Posterior cingulate gyrus (tissue), 11 donors: ENCODE data around the gene GRIK2.
"Not testable (repeated sequence)": the region's sequence is repeated elsewhere in the genome, so short reads cannot be mapped to it uniquely, and the experiment has no call there.

Experiments
- DNase-seq, 10 donors: peaks; one replicate each; pipeline versions ENCODE4 v3.0.0 to v3.0.0-alpha.2; 2020 to 2021; ENCODE audit warnings: mixed read lengths in 3 of 10
- intact Hi-C: fragments of 100-400 bp; cut with DNase I; formaldehyde crosslinking; loops from one replicate; pipeline ENCODE4 v1.15.1; 2023

Gene GRIK2

GRCh38 chr6:101393251-101393828 lies at the start of gene GRIK2:
Gene GRIK2, plus strand, starts transcription at chr6:101393708.
- peak in 9 of 10 donors; percentile 46 to 95 (median 70) for DNase-seq
- intact Hi-C loops: loop anchor here (10.0 kb wide), 1 partner anchor 279 kb away; no protein-coding TSS in a partner anchor

- intact Hi-C loops: no loop called here
- DNase-seq: no peak
These were observed 48.6 kb upstream of the GRIK2 start for GRCh38 chr6:101344885-101345284.

GRCh38 chr6:101348816-101349215 lies 44.7 kb upstream of the GRIK2 start:
- DNase-seq: peak in 4 of 10 donors; percentile 13 to 67 (median 64)
- intact Hi-C loops: no loop called here

- intact Hi-C loops: not testable (repeated sequence)
- DNase-seq: peak in 2 of 10 donors; percentile 54 to 60
These were observed 42.9 kb upstream of the GRIK2 start for GRCh38 chr6:101350631-101351030.

GRCh38 chr6:101351173-101351572 lies 42.3 kb upstream of the GRIK2 start:
- intact Hi-C loops: no loop called here
- DNase-seq: no peak

- no peak for DNase-seq
- intact Hi-C loops: no loop called here
These were observed 41.2 kb upstream of the GRIK2 start for GRCh38 chr6:101352316-101352715.

- intact Hi-C loops: no loop called here
- DNase-seq: no peak
These were observed 28.3 kb upstream of the GRIK2 start for GRCh38 chr6:101365181-101365580.

GRCh38 chr6:101379926-101380325 lies 13.6 kb upstream of the GRIK2 start:
- no peak for DNase-seq
- intact Hi-C loops: no loop called here

- no peak for DNase-seq
- intact Hi-C loops: no loop called here
These were observed 12.4 kb upstream of the GRIK2 start for GRCh38 chr6:101380897-101381630.

- DNase-seq, intact Hi-C loops: not testable (repeated sequence)
These were observed 9.8 kb upstream of the GRIK2 start for GRCh38 chr6:101383747-101384146.

GRCh38 chr6:101386982-101387381 lies 6.5 kb upstream of the GRIK2 start:
- DNase-seq: no peak
- intact Hi-C loops: no loop called here

- intact Hi-C loops: loop anchor here (10.0 kb wide), 1 partner anchor 277 kb away; no protein-coding TSS in a partner anchor
- DNase-seq: peak in 6 of 10 donors; percentile 12 to 82 (median 48)
These were observed 1.5 kb upstream of the GRIK2 start for GRCh38 chr6:101391772-101392585.

GRCh38 chr6:101392586-101393230 lies 800 bp upstream of the GRIK2 start:
- peak in 4 of 10 donors; percentile 9 to 79 (median 44) for DNase-seq
- intact Hi-C loops: loop anchor here (10.0 kb wide), 1 partner anchor 278 kb away; no protein-coding TSS in a partner anchor

- intact Hi-C loops: loop anchor here (10.0 kb wide), 1 partner anchor 279 kb away; no protein-coding TSS in a partner anchor
- DNase-seq: peak in 3 of 10 donors; percentile 22 to 79 (median 30)
These were observed 332 bp downstream of the GRIK2 start for GRCh38 chr6:101393829-101394251.

GRCh38 chr6:101394936-101395335 lies 1.4 kb downstream of the GRIK2 start:
- intact Hi-C loops: loop anchor here (5.0 to 10.0 kb wide), 2 partner anchors 280 to 617 kb away; no protein-coding TSS in a partner anchor
- DNase-seq: no peak

- DNase-seq: no peak
- intact Hi-C loops: loop anchor here (5.0 to 10.0 kb wide), 2 partner anchors 281 to 617 kb away; no protein-coding TSS in a partner anchor
These were observed 1.8 kb downstream of the GRIK2 start for GRCh38 chr6:101395345-101395744.

- peak in 3 of 10 donors; percentile 28 to 56 (median 53) for DNase-seq
- intact Hi-C loops: loop anchor here (5.0 to 10.0 kb wide), 2 partner anchors 282 to 616 kb away; no protein-coding TSS in a partner anchor
These were observed 3.2 kb downstream of the GRIK2 start for GRCh38 chr6:101396548-101397173.

GRCh38 chr6:101397199-101397598 lies 3.7 kb downstream of the GRIK2 start:
- intact Hi-C loops: loop anchor here (5.0 to 10.0 kb wide), 2 partner anchors 282 to 615 kb away; no protein-coding TSS in a partner anchor

More at GRCh38 chr6:101397199-101397598, 3.7 kb downstream of the GRIK2 start:
- no peak for DNase-seq
